BLaER1 (cell line): Measurements from ENCODE around the gene CBX3.
"Not testable (repeated sequence)": the region's sequence is repeated elsewhere in the genome, so short reads cannot be mapped to it uniquely, and the experiment has no call there.

ENCODE experiments used
- H3K27ac ChIP-seq: shearing (Covaris generic); formaldehyde crosslinking; 2 replicates; pipeline ENCODE4 v1.8.1; 2022
- H3K27me3 ChIP-seq: shearing (Covaris generic); formaldehyde crosslinking; 2 replicates; pipeline ENCODE4 v1.8.1; 2022
- H3K36me3 ChIP-seq: shearing (Covaris generic); formaldehyde crosslinking; 2 replicates; pipeline ENCODE4 v1.8.1; 2022
- H3K4me1 ChIP-seq: shearing (Covaris generic); formaldehyde crosslinking; 2 replicates; pipeline ENCODE4 v1.8.1; 2022
- H3K4me2 ChIP-seq: shearing (Covaris generic); formaldehyde crosslinking; 2 replicates; pipeline ENCODE4 v1.8.1; 2022
- H3K4me3 ChIP-seq: shearing (Covaris generic); formaldehyde crosslinking; 2 replicates; pipeline ENCODE4 v1.8.1; 2022
- H3K9ac ChIP-seq: shearing (Covaris generic); formaldehyde crosslinking; 2 replicates; pipeline ENCODE4 v1.8.1; 2022
- H3K9me3 ChIP-seq: shearing (Covaris generic); formaldehyde crosslinking; 2 replicates; pipeline ENCODE4 v1.8.1; 2022
- H4K20me1 ChIP-seq: shearing (Covaris generic); formaldehyde crosslinking; 2 replicates; pipeline ENCODE4 v1.8.1; 2022
- Cebpa-rat ChIP-seq: shearing (Covaris generic); IDR thresholded peaks from 2 replicates; pipeline ENCODE4 v1.8.1; 2022

Gene CBX3

DNA sequence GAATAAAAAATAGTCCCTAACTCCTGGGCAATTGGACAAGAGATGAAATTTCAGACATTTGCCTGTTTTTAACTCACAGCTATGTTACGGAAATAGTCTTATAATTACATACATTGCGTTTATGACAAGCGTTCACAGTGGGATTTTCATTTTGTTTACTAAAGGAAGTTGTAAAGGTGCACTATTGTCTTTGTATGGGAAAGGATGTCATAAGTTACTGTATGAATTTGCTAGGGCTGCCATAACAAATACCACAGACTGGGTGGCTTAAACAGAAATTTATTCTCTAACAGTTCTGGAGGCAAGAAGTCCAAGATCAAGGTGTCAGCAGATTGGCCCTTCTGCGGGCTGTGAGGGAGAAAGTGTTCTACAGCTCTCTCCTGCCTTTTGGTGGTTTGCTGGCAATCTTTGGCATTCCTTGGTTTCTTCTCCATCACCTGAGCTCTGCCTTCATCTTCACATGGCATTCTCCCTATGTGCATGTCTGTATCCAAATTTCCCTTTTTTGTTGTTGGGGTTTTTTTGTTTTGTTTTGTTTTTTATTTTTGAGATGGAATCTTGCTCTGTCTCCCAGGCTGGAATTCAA lies 43.9 kb upstream of the CBX3 start:
- Histone ChIP-seq H3K27ac (peak overlapping the region; percentile 80; the same call in 1 of the 2 replicates), H3K9ac (0 out of 2 replicates have a peak overlapping the region, but pooled peaks have one; percentile 74), H3K4me1 (peaks cover 68% of the 10 kb centered on the region), H3K9me3 (no peaks in the 10 kb centered on the region), H3K27me3 (no peaks in the 10 kb centered on the region), H3K4me3 (no peak overlapping the region; the same call in 1 of the 2 replicates), H3K4me2 (peak overlapping the region; percentile 94), H4K20me1 (no peaks in the 10 kb centered on the region), H3K36me3 (peaks cover 7% of the 10 kb centered on the region; the same call in 1 of the 2 replicates)
- TF ChIP-seq Cebpa-rat: no peak

DNA sequence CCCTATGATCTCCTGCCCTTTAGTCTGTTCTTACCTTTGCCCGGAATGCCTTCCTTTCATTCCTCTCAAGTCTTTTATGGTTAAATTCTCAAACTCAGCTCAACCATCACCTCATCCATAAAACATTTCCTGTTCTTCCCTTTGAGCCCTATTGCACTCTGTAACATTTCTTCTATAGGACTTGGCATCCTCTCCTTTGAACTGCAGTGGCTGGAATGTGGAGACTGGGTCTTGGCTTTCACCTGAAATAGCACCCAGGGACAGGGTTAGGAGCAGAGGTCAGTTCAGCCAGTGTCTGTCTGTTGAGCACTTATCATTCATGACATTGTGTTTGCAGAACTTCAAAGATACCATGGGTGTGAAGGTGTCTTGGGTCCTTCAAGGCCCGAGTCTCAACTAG lies 42.3 kb upstream of the CBX3 start:
- H3K27me3 ChIP-seq: no peaks in the 10 kb centered on the region
- H3K9me3 ChIP-seq: no peaks in the 10 kb centered on the region
- no peak overlapping the region for H3K4me2 ChIP-seq
- H3K36me3 ChIP-seq: peaks cover 7% of the 10 kb centered on the region; the same call in 1 of the 2 replicates
- H4K20me1 ChIP-seq: no peaks in the 10 kb centered on the region
- no peak for TF ChIP-seq Cebpa-rat
- peaks cover 51% of the 10 kb centered on the region for H3K4me1 ChIP-seq
- no peak overlapping the region for H3K9ac ChIP-seq
- no peak overlapping the region for H3K4me3 ChIP-seq
- no peak overlapping the region for H3K27ac ChIP-seq

DNA sequence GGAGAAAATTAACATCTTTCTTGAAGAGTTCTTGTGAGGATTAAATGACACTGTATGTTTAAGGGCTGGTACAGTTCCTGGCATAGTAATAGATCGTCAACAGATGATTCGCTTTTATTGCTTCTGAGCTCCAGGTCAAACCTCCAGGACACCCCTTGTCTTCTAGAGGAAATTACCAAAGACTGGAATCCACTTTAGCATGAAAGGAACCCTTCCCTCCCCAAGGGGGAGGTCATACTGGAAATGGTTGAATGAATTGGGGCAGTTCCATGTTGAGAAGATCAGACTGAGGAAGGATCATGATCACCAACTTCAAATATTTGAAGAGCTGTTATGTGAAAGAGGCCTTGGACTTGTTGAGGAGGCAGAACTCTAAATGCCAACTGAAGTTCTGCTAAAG lies 40.6 kb upstream of the CBX3 start:
- Histone ChIP-seq H3K4me2 (no peak overlapping the region), H3K9ac (no peak overlapping the region), H3K9me3 (no peaks in the 10 kb centered on the region), H3K36me3 (peaks cover 7% of the 10 kb centered on the region; the same call in 1 of the 2 replicates), H3K27me3 (no peaks in the 10 kb centered on the region), H3K4me1 (peaks cover 35% of the 10 kb centered on the region), H3K4me3 (no peak overlapping the region), H4K20me1 (peaks cover under 1% of the 10 kb centered on the region; the same call in 1 of the 2 replicates), H3K27ac (no peak overlapping the region)
- no peak for TF ChIP-seq Cebpa-rat

DNA sequence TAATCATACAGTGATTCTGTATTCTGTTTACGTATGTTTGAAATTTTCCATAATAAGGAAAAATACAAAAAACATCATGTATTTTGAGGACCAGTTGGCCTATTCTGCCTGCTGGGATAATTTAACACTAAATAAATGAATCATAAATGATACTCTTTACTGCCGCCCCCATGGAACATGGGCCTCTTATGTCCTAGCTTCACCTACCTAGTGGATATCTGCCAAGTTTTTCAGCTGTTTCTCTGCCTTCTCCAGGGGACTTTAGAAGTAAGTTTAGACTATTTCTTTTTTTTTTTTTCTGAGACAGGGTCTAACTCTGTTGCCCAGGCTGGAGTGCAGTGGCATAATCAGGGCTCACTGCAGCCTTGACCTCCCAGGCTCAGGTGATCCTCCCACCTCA lies 39.1 kb upstream of the CBX3 start:
- H3K4me3 ChIP-seq: no peak overlapping the region
- no peak overlapping the region for H3K4me2 ChIP-seq
- peaks cover 16% of the 10 kb centered on the region; the same call in 1 of the 2 replicates for H4K20me1 ChIP-seq
- no peak overlapping the region for H3K9ac ChIP-seq
- no peak overlapping the region for H3K27ac ChIP-seq
- H3K9me3 ChIP-seq: no peaks in the 10 kb centered on the region
- H3K27me3 ChIP-seq: no peaks in the 10 kb centered on the region
- H3K36me3 ChIP-seq: peaks cover 13% of the 10 kb centered on the region
- H3K4me1 ChIP-seq: peaks cover 20% of the 10 kb centered on the region
- no peak for TF ChIP-seq Cebpa-rat

DNA sequence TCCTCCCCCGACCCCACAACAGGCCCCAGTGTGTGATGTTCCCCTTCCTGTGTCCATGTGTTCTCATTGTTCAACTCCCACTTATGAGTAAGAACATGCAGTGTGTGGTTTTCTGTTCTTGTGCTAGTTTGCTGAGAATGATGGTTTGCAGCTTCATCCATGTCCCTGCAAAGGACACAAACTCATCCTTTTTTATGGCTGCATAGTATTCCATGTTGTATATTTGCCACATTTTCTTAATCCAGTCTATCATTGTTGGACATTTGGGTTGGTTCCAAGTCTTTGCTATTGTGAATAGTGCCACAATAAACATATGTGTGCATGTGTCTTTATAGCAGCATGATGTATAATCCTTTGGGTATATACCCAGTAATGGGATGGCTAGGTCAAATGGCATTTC lies 37.7 kb upstream of the CBX3 start:
- not testable (repeated sequence) for H3K9me3 ChIP-seq, H3K4me1 ChIP-seq, H3K4me2 ChIP-seq, H3K27me3 ChIP-seq, H3K9ac ChIP-seq, H3K27ac ChIP-seq, H3K4me3 ChIP-seq
- H4K20me1 ChIP-seq: peaks cover 16% of the 10 kb centered on the region; the same call in 1 of the 2 replicates
- H3K36me3 ChIP-seq: peaks cover 13% of the 10 kb centered on the region

DNA sequence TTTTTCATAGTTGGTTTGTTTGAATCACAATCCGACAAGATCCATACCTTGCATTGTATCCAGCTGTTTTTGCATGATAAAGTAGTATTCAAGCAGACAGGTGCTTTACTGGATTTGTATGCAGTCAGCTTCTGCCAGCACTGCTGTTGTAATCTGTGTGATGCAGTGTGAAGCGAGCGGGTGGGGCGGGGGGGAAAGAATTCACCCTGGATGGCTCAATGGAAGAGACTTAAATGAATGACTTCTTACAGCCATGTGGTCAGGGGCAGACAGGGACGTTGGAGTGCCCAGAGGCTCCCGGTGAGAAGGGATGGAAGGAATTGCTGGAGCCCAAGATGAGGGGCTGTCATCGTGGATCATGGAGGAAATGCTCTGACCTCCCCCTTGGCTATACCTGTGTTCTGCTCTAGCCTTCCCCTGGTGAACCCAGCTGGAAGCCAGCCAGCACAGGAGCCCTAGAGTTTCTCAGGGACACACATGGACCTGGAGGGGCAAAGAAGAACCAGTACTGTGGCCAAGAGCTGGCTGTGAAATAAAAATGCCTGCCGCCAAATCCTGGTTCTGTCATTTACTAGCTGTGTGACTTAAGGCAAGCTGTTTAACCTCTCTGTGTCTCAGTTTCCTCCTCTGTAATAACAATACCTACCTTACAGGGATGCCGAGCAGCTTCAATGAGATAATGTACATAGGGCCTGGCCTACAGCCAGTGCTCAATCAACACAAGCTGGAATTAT lies 35.4 kb upstream of the CBX3 start:
- no peak for TF ChIP-seq Cebpa-rat
- no peak overlapping the region for H3K4me3 ChIP-seq
- H3K9ac ChIP-seq: no peak overlapping the region
- H3K27ac ChIP-seq: no peak overlapping the region
- peaks cover under 1% of the 10 kb centered on the region; the same call in 1 of the 2 replicates for H3K9me3 ChIP-seq
- peaks cover 28% of the 10 kb centered on the region for H3K36me3 ChIP-seq
- peaks cover 16% of the 10 kb centered on the region for H4K20me1 ChIP-seq
- H3K4me2 ChIP-seq: no peak overlapping the region
- no peaks in the 10 kb centered on the region for H3K4me1 ChIP-seq
- no peaks in the 10 kb centered on the region for H3K27me3 ChIP-seq

DNA sequence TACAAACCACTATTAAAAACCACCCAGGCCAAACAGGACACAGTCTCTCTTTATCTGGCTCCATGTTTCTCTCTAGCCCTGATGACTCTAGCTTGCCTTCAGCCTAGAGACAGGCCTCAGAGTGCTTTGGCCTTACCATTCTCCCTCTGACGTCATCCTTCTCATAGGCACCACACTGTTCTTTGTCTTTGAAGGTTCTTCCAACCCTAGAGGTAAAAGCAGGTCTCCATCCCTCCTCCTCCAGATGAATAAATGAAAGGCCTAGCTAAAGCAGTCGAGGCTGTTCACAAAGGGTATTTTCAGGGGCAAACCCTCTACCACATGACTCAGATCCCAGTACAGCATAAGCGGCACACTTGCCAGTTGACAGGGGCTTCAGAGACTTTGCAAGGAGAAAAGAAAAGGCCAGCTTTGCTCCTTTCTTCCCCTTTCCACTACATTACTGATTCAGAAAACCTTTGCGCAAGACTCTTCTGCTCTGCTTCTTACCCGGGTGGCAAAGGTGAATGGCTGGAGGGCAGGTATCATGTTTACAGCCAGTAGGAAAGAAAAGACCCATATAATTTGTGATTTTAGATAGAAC lies 34.8 kb upstream of the CBX3 start:
- Histone ChIP-seq H4K20me1 (peaks cover 16% of the 10 kb centered on the region), H3K9ac (0 out of 2 replicates have a peak overlapping the region, but pooled peaks have one; percentile 35)

DNA sequence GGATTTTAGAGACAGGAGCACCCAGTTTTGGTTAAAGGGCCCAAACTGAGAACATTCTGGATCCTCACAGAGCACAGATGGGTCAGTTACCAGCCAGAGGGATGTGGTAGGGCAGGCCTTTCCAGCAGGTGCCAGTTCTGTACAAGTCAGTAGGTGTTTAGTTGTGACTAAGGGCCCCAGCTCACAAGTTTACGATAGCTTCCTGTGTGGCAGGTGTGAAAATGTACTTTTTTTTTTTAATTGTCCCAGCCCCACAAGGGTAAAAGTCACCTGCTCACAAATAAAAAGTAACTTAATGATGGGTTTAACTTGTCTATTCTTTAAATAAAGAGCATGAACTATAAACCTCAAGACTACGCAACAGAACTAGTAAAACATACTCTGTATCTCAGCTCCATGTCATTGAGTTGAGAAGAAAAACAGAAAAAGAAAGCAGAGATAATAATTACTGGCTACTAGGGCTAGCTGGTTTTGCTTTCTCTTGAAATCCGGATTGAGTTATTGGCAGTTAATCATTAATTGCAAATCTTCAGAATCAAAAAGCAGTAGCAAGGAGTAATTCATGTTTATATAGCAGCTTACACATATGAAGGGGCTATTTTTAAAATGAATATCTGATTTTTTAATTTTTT lies 34.1 kb upstream of the CBX3 start:
- Histone ChIP-seq H3K27ac (no peak overlapping the region), H3K4me3 (no peak overlapping the region), H3K4me2 (no peak overlapping the region), H3K9me3 (peaks cover 8% of the 10 kb centered on the region; the same call in 1 of the 2 replicates), H4K20me1 (peaks cover 16% of the 10 kb centered on the region), H3K36me3 (peaks cover 33% of the 10 kb centered on the region), H3K9ac (no peak overlapping the region), H3K27me3 (no peaks in the 10 kb centered on the region), H3K4me1 (no peaks in the 10 kb centered on the region)
- no peak for TF ChIP-seq Cebpa-rat

More for the DNA sequence above, 34.8 kb upstream of the CBX3 start:
- Histone ChIP-seq H3K9me3 (peaks cover 7% of the 10 kb centered on the region; the same call in 1 of the 2 replicates), H3K4me1 (no peaks in the 10 kb centered on the region), H3K4me2 (no peak overlapping the region), H3K27ac (no peak overlapping the region), H3K36me3 (peaks cover 32% of the 10 kb centered on the region), H3K27me3 (no peaks in the 10 kb centered on the region), H3K4me3 (no peak overlapping the region)
- TF ChIP-seq Cebpa-rat: no peak

DNA sequence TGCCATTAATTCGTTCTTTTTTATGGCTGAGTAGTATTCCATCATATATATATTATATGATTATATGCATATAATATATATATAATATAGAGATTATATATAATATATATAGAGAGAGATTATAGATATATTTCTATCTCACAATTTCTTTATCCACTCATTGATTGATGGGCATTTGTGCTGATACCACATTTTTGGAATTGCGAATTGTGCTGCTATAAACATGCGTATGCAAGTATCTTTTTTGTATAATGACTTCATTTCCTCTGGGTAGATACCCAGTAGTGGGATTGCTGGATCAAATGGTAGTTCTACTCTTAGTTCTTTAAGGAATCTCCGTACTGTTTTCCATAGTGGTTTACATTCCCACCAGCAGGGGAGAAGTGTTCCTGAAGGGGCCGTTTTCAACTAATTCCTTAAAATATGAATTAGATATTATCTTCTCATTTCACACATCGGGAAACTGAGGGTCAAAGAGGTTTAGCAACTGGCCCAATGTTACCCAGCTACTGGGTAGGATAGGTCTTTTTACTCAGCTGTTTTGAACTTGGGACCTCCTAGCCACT lies 33.0 kb upstream of the CBX3 start:
- Histone ChIP-seq H3K27ac (no peak overlapping the region), H3K9ac (no peak overlapping the region), H3K27me3 (no peaks in the 10 kb centered on the region), H3K4me2 (no peak overlapping the region), H3K36me3 (peaks cover 33% of the 10 kb centered on the region), H4K20me1 (peaks cover 16% of the 10 kb centered on the region), H3K9me3 (peaks cover 8% of the 10 kb centered on the region; the same call in 1 of the 2 replicates), H3K4me3 (no peak overlapping the region), H3K4me1 (no peaks in the 10 kb centered on the region)
- no peak for TF ChIP-seq Cebpa-rat
